Activated naive CD4-positive, alpha-beta T cell treated with anti-CD3 and anti-CD28 coated beads for 36 hours (primary cell): Measurements from ENCODE around the gene AP3B1. TPM values are rescaled to one million over a fixed set of nuclear protein-coding genes. Genes with fewer than 3 reads are reported as not detected.

ENCODE experiments used
- CTCF ChIA-PET: fragments of 350-600 bp; sonication (Branson Sonifier 250); formaldehyde crosslinking; loops from one replicate; lab custom pipeline; 2021; ENCODE audit warnings: antibody characterized with exemption; lab: Charles Lee
- DNase-seq: peaks from one replicate; pipeline ENCODE4 v3.0.0-alpha.2; 2020
- H3K27ac Mint-ChIP-seq: one replicate; pipeline ENCODE4 v1.8.0; 2021; ENCODE audit warnings: mild to moderate bottlenecking, mixed read lengths
- H3K27me3 Mint-ChIP-seq: one replicate; pipeline ENCODE4 v1.8.0; 2021; ENCODE audit warnings: low read depth, mixed read lengths
- H3K36me3 Mint-ChIP-seq: one replicate; pipeline ENCODE4 v1.8.0; 2021; ENCODE audit warnings: low read depth, mixed read lengths
- H3K4me1 Mint-ChIP-seq: one replicate; pipeline ENCODE4 v1.8.0; 2021; ENCODE audit warnings: low read depth, mixed read lengths
- H3K4me3 Mint-ChIP-seq: one replicate; pipeline ENCODE4 v1.8.0; 2021; ENCODE audit warnings: mild to moderate bottlenecking, moderate library complexity, mixed read lengths
- H3K9me3 Mint-ChIP-seq: one replicate; pipeline ENCODE4 v1.8.0; 2021; ENCODE audit warnings: mixed read lengths
- intact Hi-C: fragments of 100-400 bp; cut with micrococcal nuclease; formaldehyde crosslinking; loops from one replicate; pipeline ENCODE4 v1.15.1; 2023
- total RNA-seq, 2 experiments: library from RNA; stranded (reverse); gene quantifications; one replicate each; pipeline ENCODE4 v1.2.3, GENCODE V29; 2021

Gene AP3B1
- total RNA-seq, 2 experiments from 2014 or later, result 29.9 to 33.0 TPM

GRCh38 chr5:77963795-77964194 is 330.7 kb downstream of the AP3B1 start:
- intact Hi-C loops, result no loop called here
- Mint-ChIP-seq H3K36me3 (peaks cover 1% of the 10 kb centered on the region), H3K9me3 (no peaks in the 10 kb centered on the region), H3K27ac (no peak overlapping the region), H3K4me1 (peaks cover 15% of the 10 kb centered on the region), H3K4me3 (no peak overlapping the region), H3K27me3 (peaks cover 23% of the 10 kb centered on the region)
- DNase-seq, result no peak
- CTCF ChIA-PET, result no interaction called here

GRCh38 chr5:77960863-77961396 is 333.6 kb downstream of the AP3B1 start:
- intact Hi-C loops, result no loop called here
- DNase-seq, result no peak
- peaks cover 30% of the 10 kb centered on the region for H3K27me3 Mint-ChIP-seq
- peaks cover 21% of the 10 kb centered on the region for H3K4me1 Mint-ChIP-seq
- CTCF ChIA-PET, result no interaction called here
- H3K36me3 Mint-ChIP-seq, result no peaks in the 10 kb centered on the region
- no peak overlapping the region for H3K4me3 Mint-ChIP-seq
- no peak overlapping the region for H3K27ac Mint-ChIP-seq
- no peaks in the 10 kb centered on the region for H3K9me3 Mint-ChIP-seq

DNA sequence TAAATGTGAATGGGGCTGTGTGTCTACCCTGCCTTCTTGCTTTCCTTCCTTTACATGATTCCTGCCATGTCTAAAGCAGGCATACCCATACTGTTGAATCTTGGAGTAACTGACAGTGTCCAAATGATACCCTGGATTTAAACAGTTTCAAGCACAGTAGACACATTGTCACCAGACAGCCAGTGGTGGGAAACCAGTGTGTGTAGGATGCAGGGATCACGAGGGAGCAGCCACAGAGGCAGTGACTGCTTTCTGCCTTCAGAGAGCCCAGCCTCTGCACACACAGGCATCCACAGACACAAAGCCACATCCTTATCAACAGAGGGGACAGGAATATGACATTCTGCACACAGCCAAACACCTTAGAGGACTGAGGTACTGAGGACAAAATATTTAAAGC is 334.2 kb downstream of the AP3B1 start:
- H3K4me3 Mint-ChIP-seq, result no peak overlapping the region
- no peak overlapping the region for H3K27ac Mint-ChIP-seq
- peaks cover 21% of the 10 kb centered on the region for H3K4me1 Mint-ChIP-seq
- peaks cover 27% of the 10 kb centered on the region for H3K27me3 Mint-ChIP-seq
- CTCF ChIA-PET, result no interaction called here
- H3K36me3 Mint-ChIP-seq, result no peaks in the 10 kb centered on the region
- intact Hi-C loops, result no loop called here
- H3K9me3 Mint-ChIP-seq, result no peaks in the 10 kb centered on the region
- peak; percentile 17 for DNase-seq

- intact Hi-C loops, result loop anchor here (2.0 kb wide), 1 partner anchor 22 kb away; no protein-coding TSS in a partner anchor
- peaks cover 21% of the 10 kb centered on the region for H3K4me1 Mint-ChIP-seq
- H3K36me3 Mint-ChIP-seq, result no peaks in the 10 kb centered on the region
- no peaks in the 10 kb centered on the region for H3K9me3 Mint-ChIP-seq
- no peak for DNase-seq
- H3K4me3 Mint-ChIP-seq, result peak overlapping the region; percentile 9
- H3K27ac Mint-ChIP-seq, result no peak overlapping the region
- CTCF ChIA-PET, result interaction anchor here (0.8 kb wide), 1 partner anchor 14 kb away, joined by 3 read pairs; no protein-coding TSS in a partner anchor
- H3K27me3 Mint-ChIP-seq, result peaks cover 27% of the 10 kb centered on the region
These were observed 335.7 kb downstream of the AP3B1 start for GRCh38 chr5:77958642-77959330.

DNA sequence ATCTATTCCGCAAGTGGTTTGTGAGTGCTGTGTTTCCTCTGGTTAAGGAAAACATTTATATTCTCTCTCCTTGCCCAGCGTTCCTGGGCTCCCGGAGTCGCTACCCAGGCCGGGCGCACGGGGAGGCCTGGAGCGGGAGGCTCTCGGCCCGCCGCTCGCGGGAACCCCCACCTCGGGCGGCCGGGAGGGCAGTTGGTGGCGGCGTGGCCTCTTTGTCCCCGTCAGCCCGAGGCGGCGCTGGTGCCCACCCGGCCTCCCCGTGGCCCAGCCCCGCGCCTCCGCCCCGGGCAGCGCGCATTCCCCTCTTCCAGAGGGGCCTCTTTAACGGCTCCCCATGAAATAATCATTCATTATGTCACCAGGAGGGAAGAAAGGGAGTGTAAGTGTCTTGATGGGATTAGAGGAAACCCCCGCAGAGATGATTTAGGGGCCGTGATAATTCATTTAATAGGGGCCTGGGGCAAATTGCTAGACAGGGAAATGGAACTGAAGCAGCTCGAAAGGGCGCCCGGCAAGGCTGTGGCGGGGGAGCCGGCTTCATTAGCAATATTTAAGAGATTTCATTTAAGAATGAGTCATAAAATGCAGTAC is 336.5 kb downstream of the AP3B1 start:
- CTCF ChIA-PET, result no interaction called here
- Mint-ChIP-seq H3K27me3 (peaks cover 27% of the 10 kb centered on the region), H3K27ac (no peak overlapping the region), H3K9me3 (no peaks in the 10 kb centered on the region), H3K36me3 (no peaks in the 10 kb centered on the region), H3K4me3 (no peak overlapping the region), H3K4me1 (peaks cover 21% of the 10 kb centered on the region)
- no peak for DNase-seq
- intact Hi-C loops, result loop anchor here (2.0 kb wide), 1 partner anchor 21 kb away; no protein-coding TSS in a partner anchor

DNA sequence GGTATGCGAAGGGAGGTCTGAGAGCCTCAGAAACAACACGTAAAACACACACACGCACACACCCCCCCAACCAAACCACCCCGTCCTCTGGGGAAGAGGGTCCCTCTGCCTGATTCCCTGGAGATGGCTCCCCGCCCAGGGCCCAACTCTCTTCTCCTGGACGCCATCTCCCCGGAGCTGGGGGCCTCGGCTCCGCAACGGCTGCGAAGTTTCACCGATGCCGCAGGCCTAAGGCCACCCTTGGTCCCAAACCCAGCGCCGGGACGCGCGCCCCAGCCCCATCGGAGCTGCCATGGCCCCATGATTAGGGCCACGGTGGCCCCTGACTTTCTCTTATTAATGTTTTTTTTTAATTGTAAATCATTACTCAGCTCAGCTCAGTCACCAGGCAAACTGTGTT is 337.0 kb downstream of the AP3B1 start:
- Mint-ChIP-seq H3K27ac (no peak overlapping the region), H3K9me3 (no peaks in the 10 kb centered on the region), H3K4me1 (peaks cover 21% of the 10 kb centered on the region), H3K36me3 (no peaks in the 10 kb centered on the region), H3K4me3 (no peak overlapping the region), H3K27me3 (peaks cover 27% of the 10 kb centered on the region)
- CTCF ChIA-PET, result no interaction called here
- intact Hi-C loops, result no loop called here
- no peak for DNase-seq

DNA sequence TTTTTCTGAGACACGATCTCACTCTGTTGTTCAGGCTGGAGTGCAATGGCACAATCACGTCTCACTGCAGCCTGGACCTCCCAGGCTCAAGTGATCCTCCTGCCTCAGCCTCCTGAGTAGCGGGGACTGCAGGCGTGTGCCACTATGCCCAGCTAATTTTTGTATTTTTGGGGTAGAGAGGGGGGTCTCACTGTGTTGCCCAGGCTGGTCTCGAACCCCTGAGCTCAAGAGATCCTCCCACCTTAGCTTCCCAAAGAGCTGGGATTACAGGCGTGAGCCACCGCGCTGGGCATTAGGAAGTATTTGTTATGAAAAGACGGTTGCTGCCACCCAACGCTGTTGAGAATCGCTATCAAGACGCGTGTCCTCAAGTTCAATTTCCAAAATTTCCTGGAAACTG is 337.4 kb downstream of the AP3B1 start:
- no peak overlapping the region for H3K27ac Mint-ChIP-seq
- H3K9me3 Mint-ChIP-seq, result no peaks in the 10 kb centered on the region
- H3K4me1 Mint-ChIP-seq, result peaks cover 21% of the 10 kb centered on the region
- no peak for DNase-seq
- CTCF ChIA-PET, result no interaction called here
- H3K4me3 Mint-ChIP-seq, result no peak overlapping the region
- intact Hi-C loops, result no loop called here
- H3K27me3 Mint-ChIP-seq, result peaks cover 27% of the 10 kb centered on the region
- no peaks in the 10 kb centered on the region for H3K36me3 Mint-ChIP-seq

GRCh38 chr5:77955577-77955976 is 338.9 kb downstream of the AP3B1 start:
- H3K9me3 Mint-ChIP-seq, result no peaks in the 10 kb centered on the region
- intact Hi-C loops, result no loop called here
- H3K4me1 Mint-ChIP-seq, result peaks cover 19% of the 10 kb centered on the region
- H3K27me3 Mint-ChIP-seq, result peaks cover 29% of the 10 kb centered on the region
- H3K36me3 Mint-ChIP-seq, result no peaks in the 10 kb centered on the region
- no peak overlapping the region for H3K4me3 Mint-ChIP-seq
- no peak for DNase-seq
- CTCF ChIA-PET, result no interaction called here
- H3K27ac Mint-ChIP-seq, result no peak overlapping the region

DNA sequence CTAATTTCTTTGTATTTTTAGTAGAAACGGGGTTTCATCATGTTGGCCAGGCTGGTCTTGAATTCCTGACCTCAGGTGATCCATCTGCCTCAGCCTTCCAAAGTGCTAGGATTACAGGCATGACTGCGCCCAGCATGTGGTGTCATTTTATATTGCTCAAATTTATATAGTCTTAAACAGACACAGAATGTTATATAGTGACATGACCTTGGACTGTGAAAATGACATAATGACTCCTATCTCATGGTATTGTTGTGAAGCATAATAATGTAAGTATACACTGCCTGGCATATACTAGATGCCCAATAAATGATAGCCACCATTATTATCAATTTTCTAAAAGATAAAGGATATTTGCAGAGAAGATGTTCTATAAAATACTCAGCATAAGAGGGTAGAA is 341.1 kb downstream of the AP3B1 start:
- Mint-ChIP-seq H3K4me3 (no peak overlapping the region), H3K36me3 (no peaks in the 10 kb centered on the region), H3K27ac (no peak overlapping the region), H3K27me3 (peaks cover 15% of the 10 kb centered on the region), H3K4me1 (peaks cover 3% of the 10 kb centered on the region), H3K9me3 (no peaks in the 10 kb centered on the region)
- intact Hi-C loops, result no loop called here
- CTCF ChIA-PET, result no interaction called here
- no peak for DNase-seq

DNA sequence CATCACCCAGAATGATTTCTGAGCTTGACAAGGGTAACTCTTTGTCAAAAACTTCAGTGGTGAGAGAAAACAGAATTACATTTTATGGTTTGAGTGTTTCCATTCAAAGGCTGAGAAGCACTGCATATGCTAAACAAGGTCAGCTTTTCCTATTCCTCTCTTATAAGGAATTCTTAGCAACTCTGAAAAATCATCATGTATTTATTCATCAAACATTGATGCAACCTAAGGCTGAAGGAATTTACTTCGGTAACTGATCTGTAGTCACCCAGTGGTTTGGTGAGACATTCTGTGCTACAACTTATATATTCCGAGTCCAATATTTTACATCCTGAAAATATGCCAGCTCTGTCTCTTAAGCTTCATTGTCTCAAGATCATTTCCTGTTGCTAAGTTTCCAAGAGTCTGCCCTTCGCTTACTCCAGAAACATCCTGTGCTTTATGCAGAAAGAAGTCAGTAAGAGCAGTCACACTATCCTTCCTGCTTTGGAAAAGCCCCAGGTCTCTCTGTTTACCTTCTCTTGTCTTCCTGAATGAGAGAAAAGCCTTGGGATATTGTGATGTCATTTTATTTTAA is 341.8 kb downstream of the AP3B1 start:
- Mint-ChIP-seq H3K27ac (no peak overlapping the region), H3K9me3 (no peaks in the 10 kb centered on the region), H3K27me3 (peaks cover 12% of the 10 kb centered on the region), H3K4me3 (no peak overlapping the region), H3K4me1 (no peaks in the 10 kb centered on the region), H3K36me3 (no peaks in the 10 kb centered on the region)
- CTCF ChIA-PET, result no interaction called here
- DNase-seq, result no peak
- intact Hi-C loops, result no loop called here
